HG02623 (cell line): ENCODE measurements around the gene PCBD1.

Experiments
- ATAC-seq: cut with Tn5 transposase; IDR thresholded peaks from one replicate; pipeline ENCODE4 v1.9.1; 2021; ENCODE audit warnings: moderate library complexity; ENCODE audit not compliant: unreplicated experiment

Gene PCBD1

GRCh38 chr10:70918851-70919530, 30.6 kb upstream of the PCBD1 start:
- ATAC-seq, result no peak

- no peak for ATAC-seq
Measured at GRCh38 chr10:70917635-70918034, 29.3 kb upstream of the PCBD1 start.

GRCh38 chr10:70917226-70917625, 28.9 kb upstream of the PCBD1 start:
- no peak for ATAC-seq

- no peak for ATAC-seq
Measured at GRCh38 chr10:70916241-70916640, 27.9 kb upstream of the PCBD1 start.

- ATAC-seq, result no peak
Measured at GRCh38 chr10:70915806-70916205, 27.4 kb upstream of the PCBD1 start.

- ATAC-seq, result no peak
Measured at GRCh38 chr10:70915206-70915605, 26.8 kb upstream of the PCBD1 start.

- ATAC-seq, result no peak
Measured at GRCh38 chr10:70914316-70914864, 26.0 kb upstream of the PCBD1 start.

GRCh38 chr10:70913893-70914240, 25.5 kb upstream of the PCBD1 start:
- no peak for ATAC-seq

GRCh38 chr10:70913191-70913892, 25.0 kb upstream of the PCBD1 start:
- no peak for ATAC-seq

- no peak for ATAC-seq
Measured at GRCh38 chr10:70912556-70912955, 24.2 kb upstream of the PCBD1 start.

- no peak for ATAC-seq
Measured at GRCh38 chr10:70911386-70911785, 23.0 kb upstream of the PCBD1 start.

GRCh38 chr10:70910486-70911341, 22.3 kb upstream of the PCBD1 start:
- ATAC-seq, result no peak

- no peak for ATAC-seq
Measured at GRCh38 chr10:70909326-70909935, 21.1 kb upstream of the PCBD1 start.

- no peak for ATAC-seq
Measured at GRCh38 chr10:70908406-70909296, 20.3 kb upstream of the PCBD1 start.

GRCh38 chr10:70907637-70908405, 19.5 kb upstream of the PCBD1 start:
- ATAC-seq, result no peak

GRCh38 chr10:70906953-70907636, 18.7 kb upstream of the PCBD1 start:
- ATAC-seq, result no peak

- ATAC-seq, result no peak
Measured at GRCh38 chr10:70906031-70906783, 17.8 kb upstream of the PCBD1 start.
